Neural cell (in vitro differentiated cells): ENCODE measurements around the gene CHRM5.

Experiments
- CTCF ChIP-seq: fragments of 450-650 bp; IDR thresholded peaks from 2 replicates; pipeline ENCODE4 v1.5.1; 2014; ENCODE audit warnings: antibody characterized with exemption, mild to moderate bottlenecking, moderate library complexity; ENCODE audit not compliant: poor library complexity, severe bottlenecking
- MXI1 ChIP-seq: fragments of 450-650 bp; conservative IDR thresholded peaks from 2 replicates; pipeline ENCODE4 v1.6.1; 2014; ENCODE audit warnings: antibody characterized with exemption, mild to moderate bottlenecking; ENCODE audit not compliant: poor library complexity, severe bottlenecking

- TF ChIP-seq CTCF = no peak
- no peak for TF ChIP-seq MXI1
These were observed 85.9 kb downstream of the CHRM5 start for GRCh38 chr15:34054081-34054707.
